Tibial artery (tissue), 4 donors: ENCODE measurements around the gene AMBP.
A peak's percentile ranks its signal among the peaks of the same experiment; 100 is the strongest.

Experiments used
- DNase-seq, 2 donors: peaks; one replicate each; pipeline ENCODE4 v3.0.0-alpha.2; 2019
- H3K27ac ChIP-seq, 2 donors: fragments of 200-600 bp; sonication (generic) in 1 of 2; 1 replicate in 1 of 2; 2 replicates in 1 of 2; pipeline ENCODE4 v1.5.1; 2018 to 2019; ENCODE audit warnings: mild to moderate bottlenecking in 1 of 2
- H3K27me3 ChIP-seq, 2 donors: fragments of 200-600 bp; sonication (generic) in 1 of 2; one replicate each; pipeline versions ENCODE4 v1.5.1 to v1.6.0; 2016 to 2019
- H3K36me3 ChIP-seq, 3 donors: fragments of 200-600 bp; sonication (generic) in 2 of 3; one replicate each; pipeline ENCODE4 v1.5.1; 2016 to 2019; ENCODE audit warnings: mild to moderate bottlenecking in 2 of 3
- H3K4me1 ChIP-seq, 4 donors: fragments of 200-600 bp; sonication (generic) in 2 of 4; 1 replicate in 3 of 4; 2 replicates in 1 of 4; pipeline ENCODE4 v1.5.1; 2016 to 2019
- H3K4me3 ChIP-seq, 2 donors: fragments of 200-600 bp; sonication (generic) in 1 of 2; 1 replicate in 1 of 2; 2 replicates in 1 of 2; pipeline ENCODE4 v1.5.1; 2018 to 2019; ENCODE audit warnings: mild to moderate bottlenecking in 2 of 2
- H3K9me3 ChIP-seq, 3 donors: fragments of 200-600 bp; sonication (generic) in 1 of 3; one replicate each; pipeline ENCODE4 v1.5.1; 2016 to 2019
- intact Hi-C: fragments of 100-400 bp; cut with DNase I; formaldehyde crosslinking; loops from one replicate; pipeline ENCODE4 v1.15.0; 2023; ENCODE audit warnings: low total_unique reads
- TF ChIP-seq, protein P1 (sequence below), 2 experiments: fragments of 200-600 bp in 1 of 2; fragments of 450-650 bp in 1 of 2; IDR thresholded peaks; one replicate each; pipeline ENCODE4 v1.5.1; 2017 to 2019; ENCODE audit warnings: antibody characterized with exemption in 2 of 2, mild to moderate bottlenecking in 1 of 2, moderate library complexity in 1 of 2

The AMBP gene

DNA sequence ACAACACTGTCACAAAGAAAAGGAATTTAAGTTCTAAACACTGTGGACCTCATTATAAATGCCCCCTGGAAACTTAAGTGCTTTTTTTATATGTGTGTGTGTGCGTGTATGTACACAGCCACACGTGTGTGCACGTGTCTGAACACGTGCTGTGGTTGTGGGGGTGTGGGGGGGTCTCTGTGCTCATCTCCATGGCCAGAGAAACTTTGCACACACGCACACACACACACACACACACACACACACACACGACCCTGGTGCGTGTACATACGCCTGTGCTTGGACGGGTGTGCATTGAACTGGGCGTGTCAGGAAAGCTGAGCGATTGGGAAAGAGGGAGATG is 27.9 kb downstream of the AMBP start:
- Histone ChIP-seq H3K4me3 (no peak overlapping the region), H3K4me1 (no peaks in the 10 kb centered on the region), H3K27me3 (no peaks in the 10 kb centered on the region), H3K9me3 (peaks cover 0 to 5% (median 0%) of the 10 kb centered on the region in 3 donors), H3K27ac (no peak overlapping the region), H3K36me3 (peaks cover 26 to 63% (median 45%) of the 10 kb centered on the region in 3 donors)
- TF ChIP-seq, protein P1, sequence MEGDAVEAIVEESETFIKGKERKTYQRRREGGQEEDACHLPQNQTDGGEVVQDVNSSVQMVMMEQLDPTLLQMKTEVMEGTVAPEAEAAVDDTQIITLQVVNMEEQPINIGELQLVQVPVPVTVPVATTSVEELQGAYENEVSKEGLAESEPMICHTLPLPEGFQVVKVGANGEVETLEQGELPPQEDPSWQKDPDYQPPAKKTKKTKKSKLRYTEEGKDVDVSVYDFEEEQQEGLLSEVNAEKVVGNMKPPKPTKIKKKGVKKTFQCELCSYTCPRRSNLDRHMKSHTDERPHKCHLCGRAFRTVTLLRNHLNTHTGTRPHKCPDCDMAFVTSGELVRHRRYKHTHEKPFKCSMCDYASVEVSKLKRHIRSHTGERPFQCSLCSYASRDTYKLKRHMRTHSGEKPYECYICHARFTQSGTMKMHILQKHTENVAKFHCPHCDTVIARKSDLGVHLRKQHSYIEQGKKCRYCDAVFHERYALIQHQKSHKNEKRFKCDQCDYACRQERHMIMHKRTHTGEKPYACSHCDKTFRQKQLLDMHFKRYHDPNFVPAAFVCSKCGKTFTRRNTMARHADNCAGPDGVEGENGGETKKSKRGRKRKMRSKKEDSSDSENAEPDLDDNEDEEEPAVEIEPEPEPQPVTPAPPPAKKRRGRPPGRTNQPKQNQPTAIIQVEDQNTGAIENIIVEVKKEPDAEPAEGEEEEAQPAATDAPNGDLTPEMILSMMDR (IDR thresholded peaks at IDR 0.05) = no peak
- intact Hi-C loops = no loop called here
- DNase-seq = peak in 1 of 2 donors; percentile 13

DNA sequence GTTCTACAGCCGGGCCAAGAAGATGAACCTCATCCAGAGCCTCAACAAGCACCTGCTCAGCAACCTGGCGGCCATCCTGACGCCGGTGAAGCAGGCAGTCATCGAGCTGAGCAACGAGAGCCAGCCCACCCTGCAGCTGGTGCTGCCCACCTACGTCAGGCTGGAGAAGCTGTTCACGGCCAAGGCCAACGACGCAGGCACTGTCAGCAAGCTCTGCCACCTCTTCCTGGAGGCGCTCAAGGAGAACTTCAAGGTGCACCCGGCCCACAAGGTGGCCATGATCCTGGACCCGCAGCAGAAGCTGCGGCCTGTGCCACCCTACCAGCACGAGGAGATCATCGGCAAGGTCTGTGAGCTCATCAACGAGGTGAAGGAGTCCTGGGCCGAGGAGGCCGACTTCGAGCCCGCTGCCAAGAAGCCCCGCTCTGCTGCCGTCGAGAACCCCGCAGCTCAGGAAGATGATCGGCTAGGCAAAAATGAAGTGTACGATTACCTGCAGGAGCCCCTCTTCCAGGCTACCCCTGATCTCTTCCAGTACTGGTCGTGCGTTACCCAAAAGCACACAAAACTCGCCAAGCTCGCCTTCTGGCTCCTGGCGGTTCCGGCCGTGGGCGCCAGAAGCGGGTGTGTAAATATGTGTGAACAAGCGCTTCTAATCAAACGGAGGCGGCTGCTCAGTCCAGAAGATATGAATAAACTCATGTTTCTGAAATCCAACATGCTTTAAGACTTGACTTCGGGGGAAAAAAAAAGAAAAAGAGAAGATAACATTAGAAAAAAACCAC is 28.5 kb downstream of the AMBP start:
- intact Hi-C loops = no loop called here
- Histone ChIP-seq H3K36me3 (peaks cover 28 to 63% (median 45%) of the 10 kb centered on the region in 3 donors), H3K4me3 (no peak overlapping the region), H3K27me3 (no peaks in the 10 kb centered on the region), H3K4me1 (no peaks in the 10 kb centered on the region), H3K9me3 (peaks cover 0 to 6% (median 0%) of the 10 kb centered on the region in 3 donors), H3K27ac (no peak overlapping the region)
- DNase-seq = peak in 1 of 2 donors; percentile 64
- TF ChIP-seq, protein P1 (IDR thresholded peaks at IDR 0.05) = no peak

DNA sequence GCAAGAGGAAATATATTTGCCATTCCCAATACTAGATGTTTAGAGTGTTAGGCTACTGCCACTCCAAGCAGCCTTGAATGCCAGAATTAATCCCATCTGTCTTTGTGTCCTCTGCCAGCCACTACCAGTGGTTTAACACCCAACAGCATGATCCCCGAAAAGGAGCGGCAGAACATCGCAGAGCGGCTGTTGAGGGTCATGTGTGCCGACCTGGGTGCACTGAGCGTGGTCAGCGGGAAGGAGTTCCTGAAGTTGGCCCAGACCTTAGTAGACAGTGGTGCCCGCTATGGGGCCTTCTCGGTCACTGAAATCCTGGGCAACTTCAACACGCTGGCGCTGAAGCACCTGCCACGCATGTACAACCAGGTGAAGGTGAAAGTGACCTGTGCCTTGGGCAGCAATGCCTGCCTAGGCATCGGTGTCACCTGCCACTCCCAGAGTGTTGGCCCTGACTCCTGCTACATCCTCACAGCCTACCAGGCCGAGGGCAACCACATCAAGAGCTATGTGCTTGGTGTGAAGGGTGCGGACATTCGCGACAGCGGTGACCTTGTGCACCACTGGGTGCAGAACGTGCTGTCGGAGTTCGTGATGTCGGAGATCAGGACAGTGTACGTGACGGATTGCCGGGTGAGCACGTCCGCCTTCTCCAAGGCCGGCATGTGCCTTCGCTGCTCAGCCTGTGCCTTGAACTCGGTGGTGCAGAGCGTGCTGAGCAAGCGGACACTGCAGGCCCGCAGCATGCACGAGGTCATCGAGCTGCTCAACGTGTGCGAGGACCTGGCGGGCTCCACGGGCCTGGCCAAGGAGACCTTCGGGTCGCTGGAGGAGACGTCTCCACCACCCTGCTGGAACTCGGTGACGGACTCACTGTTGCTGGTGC is 29.3 kb downstream of the AMBP start:
- H3K27ac ChIP-seq = no peak overlapping the region
- no peak overlapping the region for H3K4me3 ChIP-seq
- TF ChIP-seq, protein P1 (IDR thresholded peaks at IDR 0.05) = no peak
- H3K9me3 ChIP-seq = peaks cover 0 to 6% (median 0%) of the 10 kb centered on the region in 3 donors
- no peaks in the 10 kb centered on the region for H3K4me1 ChIP-seq
- peak in 1 of 2 donors; percentile 28 for DNase-seq
- intact Hi-C loops = no loop called here
- H3K36me3 ChIP-seq = peaks cover 32 to 63% (median 45%) of the 10 kb centered on the region in 3 donors
- no peaks in the 10 kb centered on the region for H3K27me3 ChIP-seq

DNA sequence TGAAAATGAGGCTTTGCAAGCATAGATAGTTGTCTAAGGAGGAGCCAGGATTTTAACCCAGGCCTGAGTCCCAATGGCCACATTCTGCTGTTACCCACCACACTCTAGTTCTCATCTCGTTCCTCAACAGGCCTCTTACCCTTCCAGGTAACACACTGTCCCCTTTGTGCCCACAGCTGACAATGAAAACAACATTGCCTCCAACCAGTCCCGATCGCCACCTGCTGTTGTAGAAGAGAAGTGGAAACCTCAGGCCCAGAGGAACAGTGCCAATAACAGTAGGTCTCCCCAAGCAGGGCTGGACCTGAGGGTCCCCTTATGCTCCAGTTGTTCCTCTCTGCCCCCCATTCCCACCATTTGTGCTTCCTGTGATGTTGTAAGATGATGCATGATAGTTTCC is 30.4 kb downstream of the AMBP start:
- Histone ChIP-seq H3K27ac (no peak overlapping the region), H3K4me3 (no peak overlapping the region), H3K4me1 (no peaks in the 10 kb centered on the region), H3K36me3 (peaks cover 36 to 66% (median 56%) of the 10 kb centered on the region in 3 donors), H3K27me3 (no peaks in the 10 kb centered on the region), H3K9me3 (peaks cover 0 to 6% (median 2%) of the 10 kb centered on the region in 3 donors)
- TF ChIP-seq, protein P1 (IDR thresholded peaks at IDR 0.05) = peak in 1 of 2 experiments; percentile 10
- intact Hi-C loops = no loop called here
- peak in 1 of 2 donors; percentile 49 for DNase-seq

DNA sequence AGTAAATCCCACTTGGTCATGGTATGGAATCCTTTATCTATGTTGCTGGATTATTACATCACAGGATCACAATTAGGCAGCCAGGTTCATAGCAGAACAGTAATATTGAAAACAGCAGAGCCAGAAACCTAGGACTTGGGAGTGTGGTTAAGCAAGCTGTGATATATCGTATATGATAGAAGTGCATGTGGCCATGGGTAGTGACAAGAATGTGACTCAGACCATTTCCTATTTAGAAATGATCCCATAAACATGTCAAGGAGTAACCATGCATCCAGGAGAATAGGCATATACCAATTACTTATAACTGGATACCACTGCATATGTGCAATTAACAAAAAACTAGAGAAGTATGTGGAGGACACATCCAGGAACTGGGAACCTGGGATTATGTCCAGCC is 31.2 kb downstream of the AMBP start:
- Histone ChIP-seq H3K4me3 (no peak overlapping the region), H3K4me1 (no peaks in the 10 kb centered on the region), H3K27me3 (no peaks in the 10 kb centered on the region), H3K27ac (no peak overlapping the region), H3K9me3 (peaks cover 0 to 6% (median 2%) of the 10 kb centered on the region in 3 donors), H3K36me3 (peaks cover 39 to 59% (median 56%) of the 10 kb centered on the region in 3 donors)
- no peak for DNase-seq
- TF ChIP-seq, protein P1 (IDR thresholded peaks at IDR 0.05) = no peak
- intact Hi-C loops = no loop called here
